Mucosa of descending colon (tissue), 3 donors: Measurements from ENCODE around the gene PPFIBP2. TPM values are rescaled to one million over a fixed set of nuclear protein-coding genes. Genes with fewer than 3 reads are reported as not detected.
A peak's percentile ranks its signal among the peaks of the same experiment; 100 is the strongest.

Source experiments
- ATAC-seq: fragments of 200-7000 bp; cut with Tn5 transposase; one replicate; pipeline ENCODE4 v1.9.1; 2020; ENCODE audit warnings: mild to moderate bottlenecking, moderate library complexity
- DNase-seq, 3 donors: peaks; one replicate each; pipeline ENCODE4 v3.0.0-alpha.2; 2020
- H3K36me3 ChIP-seq: fragments of 200-600 bp; one replicate; pipeline ENCODE4 v1.8.0; 2021; ENCODE audit warnings: low read depth, mild to moderate bottlenecking
- H3K4me1 ChIP-seq: fragments of 200-600 bp; one replicate; pipeline ENCODE4 v1.8.0; 2021; ENCODE audit warnings: low read depth, mild to moderate bottlenecking
- H3K4me3 ChIP-seq: fragments of 200-600 bp; one replicate; pipeline ENCODE4 v1.8.0; 2021; ENCODE audit warnings: mild to moderate bottlenecking
- H3K9me3 ChIP-seq: fragments of 200-600 bp; one replicate; pipeline ENCODE4 v1.8.0; 2021; ENCODE audit warnings: mild to moderate bottlenecking
- CTCF ChIP-seq: fragments of 200-600 bp; IDR thresholded peaks from one replicate; pipeline ENCODE4 v1.8.0; 2022; ENCODE audit warnings: antibody characterized with exemption, mild to moderate bottlenecking
- intact Hi-C, 2 donors: fragments of 100-400 bp; cut with DNase I in 1 of 2; cut with micrococcal nuclease in 1 of 2; formaldehyde crosslinking; loops; one replicate each; pipeline versions ENCODE4 v1.11.0 to v1.11.1; 2022; cut with DNase I, micrococcal nuclease
- total RNA-seq, 3 donors: library from RNA; stranded (reverse); fragmentation: NEBNext Ultra II Directional in 2 of 3; extraction: Animal tissue kit (Norgen Biotek cat#: 25700) in 2 of 3; gene quantifications; one replicate each; pipeline versions ENCODE4 v1.2.1 to v1.2.4, GENCODE V29; 2021 to 2023
- donor health status: DM: no; HTN: no; CAD: no; lungs with moderate emphysema.
- donor health status: DM: no; HTN: no; CAD: no.
- donor health status: DM: no; HTN: yes; CAD: no.

The PPFIBP2 gene
- total RNA-seq, 3 donors from 2014 or later = 40.1 to 83.5 (median 69.2) TPM

- intact Hi-C loops = no loop called here
- Histone ChIP-seq H3K4me3 (no peak overlapping the region), H3K9me3 (no peaks in the 10 kb centered on the region), H3K36me3 (no peaks in the 10 kb centered on the region), H3K4me1 (peaks cover 4% of the 10 kb centered on the region)
- no peak for ATAC-seq
- no peak for DNase-seq
- TF ChIP-seq CTCF = no peak
Observed at GRCh38 chr11:7664867-7665266, 151.1 kb downstream of the PPFIBP2 start.

GRCh38 chr11:7665473-7666291 is 151.9 kb downstream of the PPFIBP2 start:
- ATAC-seq (peak; percentile 100), DNase-seq (peak; percentile 88 to 94 (median 91))
- intact Hi-C loops = no loop called here
- H3K4me3 ChIP-seq = no peak overlapping the region
- peaks cover 4% of the 10 kb centered on the region for H3K4me1 ChIP-seq
- TF ChIP-seq CTCF = peak; percentile 92
- H3K9me3 ChIP-seq = no peaks in the 10 kb centered on the region
- no peaks in the 10 kb centered on the region for H3K36me3 ChIP-seq

- intact Hi-C loops = no loop called here
- no peaks in the 10 kb centered on the region for H3K9me3 ChIP-seq
- no peak overlapping the region for H3K4me3 ChIP-seq
- DNase-seq = no peak
- no peaks in the 10 kb centered on the region for H3K36me3 ChIP-seq
- H3K4me1 ChIP-seq = peaks cover 4% of the 10 kb centered on the region
- no peak for ATAC-seq
- no peak for TF ChIP-seq CTCF
Observed at GRCh38 chr11:7666292-7666866, 152.6 kb downstream of the PPFIBP2 start.

- intact Hi-C loops = no loop called here
- peaks cover 4% of the 10 kb centered on the region for H3K4me1 ChIP-seq
- no peaks in the 10 kb centered on the region for H3K36me3 ChIP-seq
- DNase-seq (no peak), ATAC-seq (no peak)
- H3K4me3 ChIP-seq = no peak overlapping the region
- TF ChIP-seq CTCF = no peak
- no peaks in the 10 kb centered on the region for H3K9me3 ChIP-seq
Observed at GRCh38 chr11:7667460-7667859, 153.7 kb downstream of the PPFIBP2 start.

- no peak for ATAC-seq
- H3K4me3 ChIP-seq = no peak overlapping the region
- intact Hi-C loops = no loop called here
- no peak for DNase-seq
- no peaks in the 10 kb centered on the region for H3K36me3 ChIP-seq
- H3K9me3 ChIP-seq = no peaks in the 10 kb centered on the region
- TF ChIP-seq CTCF = no peak
- H3K4me1 ChIP-seq = peaks cover 9% of the 10 kb centered on the region
Observed at GRCh38 chr11:7668464-7668863, 154.7 kb downstream of the PPFIBP2 start.
